Cardiac fibroblast (primary cell): ENCODE results near the gene TNIK.
A peak's percentile ranks its signal among the peaks of the same experiment; 100 is the strongest.

Experiments used
- DNase-seq, 2 donors: peaks; one replicate each; pipeline versions ENCODE4 v3.0.0 to v3.0.0-alpha.2; 2010; ENCODE audit warnings: low read depth in 2 of 2
- H3K4me3 ChIP-seq, 2 donors: replicated peaks in 1 of 2; 1 replicate in 1 of 2; 2 replicates in 1 of 2; pipeline ENCODE4 v1.5.1; 2011; ENCODE audit warnings: low read depth in 2 of 2, low read length in 2 of 2, mild to moderate bottlenecking in 2 of 2, moderate library complexity in 1 of 2
- TF ChIP-seq, protein P1 (sequence below): IDR thresholded peaks from one replicate; pipeline ENCODE4 v1.5.1; 2011; ENCODE audit warnings: low read depth, mild to moderate bottlenecking, low read length, inconsistent platforms

The TNIK gene

DNA sequence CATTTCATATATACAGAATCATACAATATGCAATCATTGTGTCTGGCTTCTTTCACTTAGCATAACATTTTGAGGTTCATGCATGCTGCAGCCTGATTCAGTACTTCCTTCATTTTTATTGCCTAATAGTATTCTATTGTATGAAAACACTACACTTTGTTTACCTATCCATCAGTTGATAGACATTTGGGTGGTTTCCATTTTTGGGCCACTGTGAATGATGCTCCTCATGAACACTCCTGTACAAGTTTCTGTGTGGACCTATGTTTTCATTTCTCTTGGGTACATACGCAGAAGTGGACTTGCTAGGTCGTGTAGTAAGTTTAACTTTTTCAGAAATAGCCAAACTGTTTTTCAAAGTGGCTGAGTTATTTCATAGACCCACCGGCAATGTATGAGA lies 18.8 kb downstream of the TNIK start:
- TF ChIP-seq, protein P1, sequence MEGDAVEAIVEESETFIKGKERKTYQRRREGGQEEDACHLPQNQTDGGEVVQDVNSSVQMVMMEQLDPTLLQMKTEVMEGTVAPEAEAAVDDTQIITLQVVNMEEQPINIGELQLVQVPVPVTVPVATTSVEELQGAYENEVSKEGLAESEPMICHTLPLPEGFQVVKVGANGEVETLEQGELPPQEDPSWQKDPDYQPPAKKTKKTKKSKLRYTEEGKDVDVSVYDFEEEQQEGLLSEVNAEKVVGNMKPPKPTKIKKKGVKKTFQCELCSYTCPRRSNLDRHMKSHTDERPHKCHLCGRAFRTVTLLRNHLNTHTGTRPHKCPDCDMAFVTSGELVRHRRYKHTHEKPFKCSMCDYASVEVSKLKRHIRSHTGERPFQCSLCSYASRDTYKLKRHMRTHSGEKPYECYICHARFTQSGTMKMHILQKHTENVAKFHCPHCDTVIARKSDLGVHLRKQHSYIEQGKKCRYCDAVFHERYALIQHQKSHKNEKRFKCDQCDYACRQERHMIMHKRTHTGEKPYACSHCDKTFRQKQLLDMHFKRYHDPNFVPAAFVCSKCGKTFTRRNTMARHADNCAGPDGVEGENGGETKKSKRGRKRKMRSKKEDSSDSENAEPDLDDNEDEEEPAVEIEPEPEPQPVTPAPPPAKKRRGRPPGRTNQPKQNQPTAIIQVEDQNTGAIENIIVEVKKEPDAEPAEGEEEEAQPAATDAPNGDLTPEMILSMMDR = no peak

DNA sequence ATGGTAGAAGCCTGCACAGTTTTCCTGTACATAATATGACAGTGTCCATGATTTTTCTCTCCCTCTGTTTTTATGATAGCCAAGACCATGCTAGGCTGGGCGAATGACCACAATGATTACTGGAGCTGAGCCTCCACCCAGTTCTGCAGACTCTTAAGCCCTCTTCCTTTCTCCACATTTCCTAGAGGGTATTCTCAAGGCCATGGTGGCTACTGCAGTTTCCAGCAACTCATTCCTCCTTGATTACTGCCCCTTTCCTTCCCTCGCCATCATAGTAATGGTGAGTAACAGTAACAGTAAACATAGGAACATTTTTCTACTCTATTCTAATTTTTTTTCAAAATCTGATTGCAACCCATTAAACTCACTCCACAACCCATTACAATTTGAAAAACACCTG lies 20.2 kb downstream of the TNIK start:
- H3K4me3 ChIP-seq = no peak overlapping the region
- peak in 1 of 2 donors; percentile 28 for DNase-seq
- TF ChIP-seq, protein P1 = no peak

More for the DNA sequence above, 18.8 kb downstream of the TNIK start:
- peak in 1 of 2 donors; percentile 38 for DNase-seq
- H3K4me3 ChIP-seq = no peak overlapping the region

DNA sequence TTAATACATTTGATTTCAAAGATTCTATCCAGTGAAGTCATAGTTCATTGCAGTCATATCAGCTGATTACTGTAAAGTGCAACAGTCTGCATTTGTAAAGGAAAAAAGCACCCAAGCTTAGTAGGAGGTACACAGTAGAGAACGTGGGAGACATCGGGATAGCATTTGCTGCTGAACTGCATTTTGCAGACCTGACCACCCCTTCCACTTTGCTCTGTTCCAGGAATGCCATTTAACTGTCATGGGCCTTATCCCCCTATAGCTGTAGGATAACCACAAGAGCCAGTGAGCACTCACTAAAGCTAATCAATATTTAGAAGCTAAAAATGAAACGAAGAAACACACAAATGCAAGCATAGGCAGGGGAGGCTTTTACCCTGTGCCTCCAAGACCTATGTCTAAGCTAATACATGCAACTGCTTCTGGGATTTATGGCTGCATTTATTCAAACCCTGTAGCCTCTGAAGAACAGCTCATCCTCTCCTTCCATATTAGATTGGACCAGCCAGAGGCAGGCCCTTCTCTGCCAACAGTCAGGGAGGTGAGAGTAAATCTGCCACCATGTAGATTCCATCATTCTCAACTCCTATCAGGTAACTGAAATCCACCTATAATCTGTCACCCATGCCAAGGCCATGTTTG lies 23.0 kb downstream of the TNIK start:
- H3K4me3 ChIP-seq = no peak overlapping the region
- DNase-seq = no peak
- TF ChIP-seq, protein P1 = no peak

DNA sequence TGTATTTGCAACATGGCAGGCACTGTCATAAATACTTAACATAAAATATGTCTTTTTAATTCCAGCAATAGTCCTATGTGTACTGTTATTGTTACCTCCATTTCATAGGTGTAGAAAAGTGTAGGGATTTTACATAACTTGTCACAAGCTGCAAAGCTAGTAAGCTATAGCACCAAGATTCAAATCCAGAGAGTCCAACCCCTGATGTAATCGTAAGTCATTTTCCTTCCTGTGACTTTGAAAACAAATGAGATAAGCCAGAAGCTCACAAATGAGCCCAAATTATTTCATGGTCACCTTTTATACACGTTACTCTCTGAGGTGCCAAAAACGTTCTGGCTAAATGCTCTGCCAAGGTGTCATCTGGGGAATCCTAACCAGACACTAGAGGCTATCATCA lies 23.8 kb downstream of the TNIK start:
- H3K4me3 ChIP-seq = no peak overlapping the region
- no peak for DNase-seq
- TF ChIP-seq, protein P1 = no peak

DNA sequence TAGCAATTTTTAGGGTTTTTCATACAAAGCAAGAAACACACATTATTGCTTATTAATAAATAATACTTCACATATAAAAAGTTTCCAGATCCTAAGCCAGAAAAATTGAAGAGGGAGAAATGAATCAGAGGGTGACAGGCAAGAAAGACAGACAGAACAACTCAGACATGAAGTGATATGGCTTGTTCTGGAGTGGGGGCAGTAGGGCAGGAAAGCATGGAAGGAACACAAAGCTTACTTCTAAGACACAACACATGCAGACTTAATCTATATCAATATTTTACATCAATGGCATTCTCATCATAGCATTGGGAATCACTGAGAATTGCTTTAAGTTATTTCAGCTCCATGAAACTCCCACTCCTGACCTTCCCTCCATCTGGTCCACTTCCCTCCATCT lies 24.4 kb downstream of the TNIK start:
- TF ChIP-seq, protein P1 = no peak
- no peak for DNase-seq
- H3K4me3 ChIP-seq = no peak overlapping the region

DNA sequence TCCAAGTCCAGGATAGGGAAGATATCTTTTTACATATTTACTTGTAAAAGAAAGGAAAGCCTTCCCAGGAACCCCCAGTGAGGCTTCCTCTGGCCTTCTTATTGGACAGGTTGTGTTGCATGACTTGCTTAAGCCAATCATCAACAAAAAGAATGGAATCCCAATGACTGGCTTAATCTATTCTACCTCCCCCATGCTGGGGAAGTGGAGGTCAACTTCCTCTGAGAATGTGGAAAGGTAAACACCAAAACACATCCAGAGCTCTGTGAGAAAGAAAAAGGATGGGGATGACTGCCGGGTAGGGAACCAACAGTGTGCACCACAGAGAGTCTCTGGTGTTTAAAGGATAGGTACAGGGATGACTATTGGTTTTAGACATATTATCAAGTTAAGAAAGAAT lies 25.1 kb downstream of the TNIK start:
- H3K4me3 ChIP-seq = no peak overlapping the region
- DNase-seq = no peak
- TF ChIP-seq, protein P1 = no peak

DNA sequence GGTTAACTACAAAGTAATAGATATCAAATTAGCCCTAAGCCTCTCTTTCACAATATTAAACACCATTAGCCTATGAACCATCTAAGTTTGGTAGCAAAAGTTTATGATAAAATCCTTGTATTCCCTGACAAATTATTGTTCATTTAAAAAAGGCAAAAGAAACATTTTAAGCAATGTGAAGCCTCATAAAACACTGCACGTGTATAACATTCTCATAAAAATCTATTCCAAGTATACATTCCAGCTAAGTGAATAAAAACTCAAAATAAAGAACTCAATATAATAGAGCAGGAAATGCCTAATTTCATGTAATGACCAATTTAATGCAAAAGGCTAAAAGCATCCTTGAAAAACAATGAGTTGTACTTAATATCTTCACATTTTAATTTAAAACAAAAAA lies 27.7 kb downstream of the TNIK start:
- TF ChIP-seq, protein P1 = no peak
- no peak for DNase-seq

More for the DNA sequence above, 27.7 kb downstream of the TNIK start:
- H3K4me3 ChIP-seq = no peak overlapping the region
